VCaP (cell line): ENCODE results near the gene ALG10.

Source experiments
- H3K27ac ChIP-seq: fragments of 450-650 bp; 2 replicates; pipeline ENCODE4 v1.5.1; 2017
- TF ChIP-seq, protein P1 (sequence below): fragments of 450-650 bp; conservative IDR thresholded peaks from 2 replicates; pipeline ENCODE4 v1.5.1; 2017; ENCODE audit warnings: mild to moderate bottlenecking, moderate library complexity

The ALG10 gene

GRCh38 chr12:34051486-34051885 lies 29.2 kb downstream of the ALG10 start:
- TF ChIP-seq, protein P1, sequence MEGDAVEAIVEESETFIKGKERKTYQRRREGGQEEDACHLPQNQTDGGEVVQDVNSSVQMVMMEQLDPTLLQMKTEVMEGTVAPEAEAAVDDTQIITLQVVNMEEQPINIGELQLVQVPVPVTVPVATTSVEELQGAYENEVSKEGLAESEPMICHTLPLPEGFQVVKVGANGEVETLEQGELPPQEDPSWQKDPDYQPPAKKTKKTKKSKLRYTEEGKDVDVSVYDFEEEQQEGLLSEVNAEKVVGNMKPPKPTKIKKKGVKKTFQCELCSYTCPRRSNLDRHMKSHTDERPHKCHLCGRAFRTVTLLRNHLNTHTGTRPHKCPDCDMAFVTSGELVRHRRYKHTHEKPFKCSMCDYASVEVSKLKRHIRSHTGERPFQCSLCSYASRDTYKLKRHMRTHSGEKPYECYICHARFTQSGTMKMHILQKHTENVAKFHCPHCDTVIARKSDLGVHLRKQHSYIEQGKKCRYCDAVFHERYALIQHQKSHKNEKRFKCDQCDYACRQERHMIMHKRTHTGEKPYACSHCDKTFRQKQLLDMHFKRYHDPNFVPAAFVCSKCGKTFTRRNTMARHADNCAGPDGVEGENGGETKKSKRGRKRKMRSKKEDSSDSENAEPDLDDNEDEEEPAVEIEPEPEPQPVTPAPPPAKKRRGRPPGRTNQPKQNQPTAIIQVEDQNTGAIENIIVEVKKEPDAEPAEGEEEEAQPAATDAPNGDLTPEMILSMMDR, result no peak
- H3K27ac ChIP-seq, result no peak overlapping the region

GRCh38 chr12:34054938-34055337 lies 32.6 kb downstream of the ALG10 start:
- TF ChIP-seq, protein P1, result no peak
- H3K27ac ChIP-seq, result no peak overlapping the region
